Kidney (tissue), 14 donors: Measurements from ENCODE around the gene RAB6B. TPM values are rescaled to one million over a fixed set of nuclear protein-coding genes. Genes with fewer than 3 reads are reported as not detected.

Source experiments
- DNase-seq, 5 donors: peaks; one replicate each; pipeline ENCODE4 v3.0.0-alpha.2; 2013 to 2020
- FAIRE-seq: peaks from 2 replicates; lab custom pipeline; 2012; peaks lifted over from hg19 to GRCh38; lab: Jason Lieb, UNC
- H3K27ac ChIP-seq, 2 donors: one replicate each; pipeline ENCODE4 v1.7.0; 2013; ENCODE audit warnings: low read depth in 2 of 2, low read length in 2 of 2, inconsistent platforms in 1 of 2
- H3K27me3 ChIP-seq: one replicate; pipeline ENCODE4 v1.7.1; 2013; ENCODE audit warnings: low read length, inconsistent platforms; ENCODE audit not compliant: control insufficient read depth, insufficient read depth
- H3K36me3 ChIP-seq, 3 donors: one replicate each; pipeline versions ENCODE4 v1.7.0 to v1.7.1; 2013; ENCODE audit warnings: low read length in 3 of 3, control low read depth in 1 of 3, inconsistent platforms in 1 of 3; ENCODE audit not compliant: insufficient read depth in 3 of 3, control insufficient read depth in 2 of 3
- H3K4me1 ChIP-seq, 3 donors: one replicate each; pipeline versions ENCODE4 v1.7.0 to v1.7.1; 2013; ENCODE audit warnings: low read length in 3 of 3, inconsistent platforms in 1 of 3, low read depth in 1 of 3; ENCODE audit not compliant: control insufficient read depth in 2 of 3, insufficient read depth in 2 of 3
- H3K4me3 ChIP-seq, 3 donors: one replicate each; pipeline versions ENCODE4 v1.7.0 to v1.8.1; 2013; ENCODE audit warnings: low read length in 3 of 3, control low read depth in 1 of 3, inconsistent platforms in 1 of 3
- H3K9ac ChIP-seq, 3 donors: one replicate each; pipeline versions ENCODE4 v1.7.0 to v1.7.1; 2013; ENCODE audit warnings: low read length in 3 of 3, control low read depth in 1 of 3, inconsistent platforms in 1 of 3
- H3K9me3 ChIP-seq, 3 donors: one replicate each; pipeline versions ENCODE4 v1.7.0 to v1.7.1; 2013; ENCODE audit warnings: low read length in 3 of 3, control low read depth in 1 of 3, inconsistent platforms in 1 of 3; ENCODE audit not compliant: control insufficient read depth in 2 of 3, insufficient read depth in 1 of 3
- CTCF ChIP-seq: IDR thresholded peaks from 3 replicates; pipeline ENCODE4 v1.5.1; 2012; ENCODE audit warnings: mild to moderate bottlenecking, moderate library complexity, borderline replicate concordance; ENCODE audit not compliant: insufficient read depth; ENCODE audit errors: extremely low read depth
- intact Hi-C: fragments of 100-400 bp; cut with DNase I; formaldehyde crosslinking; loops from one replicate; pipeline ENCODE4 v1.11.1; 2022
- polyA plus RNA-seq: library from polyadenylated mRNA; stranded (reverse); fragments of 350-450 nt; fragmentation: Illumina TruSeq; extraction: RNeasy Lipid Tissue Mini Kit (QIAGEN cat#74804); gene quantifications from one replicate; pipeline ENCODE4 v1.2.3, GENCODE V29; 2014; ENCODE audit warnings: low read depth, low replicate concordance; ENCODE audit not compliant: insufficient read depth
- total RNA-seq: library from RNA; stranded (reverse); fragmentation: NEBNext Ultra II Directional; extraction: Animal tissue kit (Norgen Biotek cat#: 25700); gene quantifications from one replicate; pipeline ENCODE4 v1.2.1, GENCODE V29; 2021
- donor health status: control.
- donor health status: control.
- donor health status: control.
- donor health status: control.
- donor health status: control.
- donor health status: DM: yes; HTN: yes; CAD: no.
- donor health status: Normal renal cell carcinoma (clear cell type).

RAB6B gene
- total and polyA plus RNA-seq, 2 donors from 2014 or later: 6.6 to 17.7 TPM

- intact Hi-C loops: loop anchor here (5.0 kb wide), 1 partner anchor 111 kb away; no protein-coding TSS in a partner anchor
- Histone ChIP-seq H3K4me1 (peaks cover 0 to 6% (median 0%) of the 10 kb centered on the region in 3 donors), H3K4me3 (no peak overlapping the region), H3K27me3 (no peaks in the 10 kb centered on the region), H3K36me3 (peaks cover 0 to 30% (median 13%) of the 10 kb centered on the region in 3 donors), H3K9ac (no peak overlapping the region), H3K9me3 (no peaks in the 10 kb centered on the region), H3K27ac (no peak overlapping the region)
- no peak for DNase-seq
- no peak for TF ChIP-seq CTCF
- no peak for FAIRE-seq
Observed at GRCh38 chr3:133820889-133821675, 74.6 kb downstream of the RAB6B start.

- TF ChIP-seq CTCF: no peak
- Histone ChIP-seq H3K9ac (no peak overlapping the region), H3K27ac (no peak overlapping the region), H3K27me3 (no peaks in the 10 kb centered on the region), H3K36me3 (peaks cover 0 to 37% (median 17%) of the 10 kb centered on the region in 3 donors), H3K4me1 (peaks cover 0 to 6% (median 0%) of the 10 kb centered on the region in 3 donors), H3K9me3 (no peaks in the 10 kb centered on the region), H3K4me3 (no peak overlapping the region)
- FAIRE-seq (no peak), DNase-seq (no peak)
- intact Hi-C loops: loop anchor here (5.0 kb wide), 1 partner anchor 112 kb away; no protein-coding TSS in a partner anchor
Observed at GRCh38 chr3:133820129-133820528, 75.6 kb downstream of the RAB6B start.

- DNase-seq (no peak), FAIRE-seq (no peak)
- no peak for TF ChIP-seq CTCF
- Histone ChIP-seq H3K4me1 (no peaks in the 10 kb centered on the region), H3K27ac (no peak overlapping the region), H3K9ac (no peak overlapping the region), H3K4me3 (no peak overlapping the region), H3K36me3 (peaks cover 4 to 32% (median 13%) of the 10 kb centered on the region in 3 donors), H3K27me3 (no peaks in the 10 kb centered on the region), H3K9me3 (no peaks in the 10 kb centered on the region)
- intact Hi-C loops: no loop called here
Observed at GRCh38 chr3:133815386-133815785, 80.3 kb downstream of the RAB6B start.
